ENCODE measurements around the gene RAB3D. TPM values are rescaled to one million over a fixed set of nuclear protein-coding genes. Genes with fewer than 3 reads are reported as not detected.
A peak's percentile ranks its signal among the peaks of the same experiment; 100 is the strongest.
"Not testable (repeated sequence)": the region's sequence is repeated elsewhere in the genome, so short reads cannot be mapped to it uniquely, and the experiment has no call there.

RAB3D gene
- polyA plus RNA-seq, 1 experiment = 15.6 TPM

DNA sequence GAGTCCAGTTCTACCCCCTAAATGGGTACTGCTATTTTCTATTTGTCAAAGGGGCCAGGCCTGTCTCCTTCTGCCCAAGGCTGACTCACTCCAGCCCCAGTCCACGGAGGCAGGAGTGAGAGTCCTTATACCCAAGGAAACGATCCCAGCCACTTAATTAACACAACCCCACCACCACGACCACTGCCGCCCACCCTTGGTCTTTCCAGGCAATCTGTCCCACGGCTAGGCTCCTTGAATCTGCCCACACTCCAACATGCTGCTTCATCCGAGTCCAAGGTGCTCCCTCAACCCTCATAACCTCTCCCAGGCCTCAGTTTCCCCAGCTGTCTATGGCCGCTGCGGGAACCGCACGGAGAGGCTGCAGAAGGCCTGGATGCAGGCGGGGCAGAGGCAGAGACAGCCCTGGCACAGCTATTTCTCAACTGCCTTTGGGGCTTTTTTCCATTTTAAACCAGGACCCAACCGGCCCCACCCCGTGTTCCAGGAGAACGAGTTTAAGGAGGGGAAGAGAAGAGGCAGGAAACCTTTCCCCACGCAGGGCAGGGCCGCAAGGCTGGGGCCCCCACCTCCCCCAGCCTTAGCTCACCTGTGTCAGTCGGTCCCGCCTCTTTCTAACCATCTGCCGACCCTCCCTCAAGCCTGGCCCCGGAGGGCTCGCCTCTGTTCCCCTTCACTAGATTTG lies 746 bp downstream of the RAB3D start:
- H3K27ac ChIP-seq (ENCODE audit: low read depth, low read length) = no peak overlapping the region
- ChIA-PET POLR2A (interaction anchor here (1.0 to 1.6 kb wide), 2 partner anchors 15 to 36 kb away, joined by 4 read pairs; partner anchors contain the start of gene SWSAP1), CTCF (interaction anchor here (1.5 kb wide), 1 partner anchor 43 kb away, joined by 6 read pairs; no protein-coding TSS in a partner anchor)
- DNase-seq (ENCODE audit: low read depth, low spot score) = no peak
- H3K9me3 ChIP-seq (ENCODE audit: control insufficient read depth, insufficient read depth, low read length) = no peaks in the 10 kb centered on the region; the same call in 1 of the 2 replicates
- TF ChIP-seq, protein P1, sequence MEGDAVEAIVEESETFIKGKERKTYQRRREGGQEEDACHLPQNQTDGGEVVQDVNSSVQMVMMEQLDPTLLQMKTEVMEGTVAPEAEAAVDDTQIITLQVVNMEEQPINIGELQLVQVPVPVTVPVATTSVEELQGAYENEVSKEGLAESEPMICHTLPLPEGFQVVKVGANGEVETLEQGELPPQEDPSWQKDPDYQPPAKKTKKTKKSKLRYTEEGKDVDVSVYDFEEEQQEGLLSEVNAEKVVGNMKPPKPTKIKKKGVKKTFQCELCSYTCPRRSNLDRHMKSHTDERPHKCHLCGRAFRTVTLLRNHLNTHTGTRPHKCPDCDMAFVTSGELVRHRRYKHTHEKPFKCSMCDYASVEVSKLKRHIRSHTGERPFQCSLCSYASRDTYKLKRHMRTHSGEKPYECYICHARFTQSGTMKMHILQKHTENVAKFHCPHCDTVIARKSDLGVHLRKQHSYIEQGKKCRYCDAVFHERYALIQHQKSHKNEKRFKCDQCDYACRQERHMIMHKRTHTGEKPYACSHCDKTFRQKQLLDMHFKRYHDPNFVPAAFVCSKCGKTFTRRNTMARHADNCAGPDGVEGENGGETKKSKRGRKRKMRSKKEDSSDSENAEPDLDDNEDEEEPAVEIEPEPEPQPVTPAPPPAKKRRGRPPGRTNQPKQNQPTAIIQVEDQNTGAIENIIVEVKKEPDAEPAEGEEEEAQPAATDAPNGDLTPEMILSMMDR (IDR thresholded peaks at IDR 0.05; ENCODE audit: low read depth, low read length) = no peak
- no peaks in the 10 kb centered on the region for H3K27me3 ChIP-seq (ENCODE audit: control insufficient read depth, insufficient read depth, low read length)
- peak overlapping the region; percentile 73 for H3K4me3 ChIP-seq (ENCODE audit: low read depth, low read length)

DNA sequence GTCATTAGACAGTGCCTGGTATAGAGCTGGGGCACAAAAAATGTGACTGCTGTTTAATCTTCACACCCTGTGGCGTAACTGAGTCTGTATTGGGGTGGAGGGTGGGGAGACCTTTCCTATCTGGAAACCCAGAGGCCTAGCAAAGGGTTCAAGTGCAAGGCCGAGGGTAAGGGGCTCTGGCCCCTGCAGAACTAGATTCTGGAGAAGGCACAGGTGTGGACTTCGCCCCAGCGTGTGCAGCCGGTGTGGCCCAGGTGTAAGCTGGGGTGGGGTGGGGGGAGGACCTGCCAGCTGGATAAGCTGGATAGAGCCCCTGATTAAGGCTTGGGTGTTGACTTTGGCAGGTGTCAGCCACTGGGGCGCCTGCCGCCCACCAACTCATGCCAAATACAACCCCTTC lies 1.3 kb downstream of the RAB3D start:
- POLR2A ChIA-PET = interaction anchor here (0.7 kb wide), 1 partner anchor 14 kb away, joined by 4 read pairs; no protein-coding TSS in a partner anchor
- Histone ChIP-seq H3K27me3 (ENCODE audit: control insufficient read depth, insufficient read depth, low read length) (no peaks in the 10 kb centered on the region), H3K27ac (ENCODE audit: low read depth, low read length) (no peak overlapping the region), H3K4me3 (ENCODE audit: low read depth, low read length) (no peak overlapping the region), H3K9me3 (ENCODE audit: control insufficient read depth, insufficient read depth, low read length) (no peaks in the 10 kb centered on the region; the same call in 1 of the 2 replicates)
- CTCF ChIA-PET = interaction anchor here (1.5 kb wide), 1 partner anchor 43 kb away, joined by 6 read pairs; no protein-coding TSS in a partner anchor
- TF ChIP-seq, protein P1 (IDR thresholded peaks at IDR 0.05; ENCODE audit: low read depth, low read length) = no peak
- no peak for DNase-seq (ENCODE audit: low read depth, low spot score)

DNA sequence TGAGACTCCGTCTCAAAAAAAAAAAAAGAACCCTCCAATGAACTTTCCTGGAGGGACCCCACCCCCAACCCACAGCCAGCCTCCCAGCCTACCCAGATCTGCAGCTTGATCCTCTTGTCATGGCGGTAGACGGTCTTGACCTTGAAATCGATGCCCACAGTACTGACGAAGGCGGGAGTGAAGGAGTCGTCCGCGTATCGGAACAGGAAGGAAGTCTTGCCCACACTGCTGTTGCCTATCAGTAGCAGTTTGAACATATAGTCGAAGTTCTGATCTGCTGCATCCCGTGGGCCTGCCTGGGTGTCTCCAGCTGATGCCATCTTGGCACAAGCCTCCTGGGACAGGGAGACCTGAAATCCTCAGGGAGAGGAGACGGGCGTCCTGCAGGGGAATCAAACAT lies 2.4 kb downstream of the RAB3D start:
- Histone ChIP-seq H3K27ac (ENCODE audit: low read depth, low read length) (no peak overlapping the region), H3K4me3 (ENCODE audit: low read depth, low read length) (no peak overlapping the region), H3K9me3 (ENCODE audit: control insufficient read depth, insufficient read depth, low read length) (no peaks in the 10 kb centered on the region; the same call in 1 of the 2 replicates), H3K27me3 (ENCODE audit: control insufficient read depth, insufficient read depth, low read length) (no peaks in the 10 kb centered on the region)
- POLR2A ChIA-PET = no interaction called here
- DNase-seq (ENCODE audit: low read depth, low spot score) = no peak
- CTCF ChIA-PET = no interaction called here
- TF ChIP-seq, protein P1 (IDR thresholded peaks at IDR 0.05; ENCODE audit: low read depth, low read length) = no peak

DNA sequence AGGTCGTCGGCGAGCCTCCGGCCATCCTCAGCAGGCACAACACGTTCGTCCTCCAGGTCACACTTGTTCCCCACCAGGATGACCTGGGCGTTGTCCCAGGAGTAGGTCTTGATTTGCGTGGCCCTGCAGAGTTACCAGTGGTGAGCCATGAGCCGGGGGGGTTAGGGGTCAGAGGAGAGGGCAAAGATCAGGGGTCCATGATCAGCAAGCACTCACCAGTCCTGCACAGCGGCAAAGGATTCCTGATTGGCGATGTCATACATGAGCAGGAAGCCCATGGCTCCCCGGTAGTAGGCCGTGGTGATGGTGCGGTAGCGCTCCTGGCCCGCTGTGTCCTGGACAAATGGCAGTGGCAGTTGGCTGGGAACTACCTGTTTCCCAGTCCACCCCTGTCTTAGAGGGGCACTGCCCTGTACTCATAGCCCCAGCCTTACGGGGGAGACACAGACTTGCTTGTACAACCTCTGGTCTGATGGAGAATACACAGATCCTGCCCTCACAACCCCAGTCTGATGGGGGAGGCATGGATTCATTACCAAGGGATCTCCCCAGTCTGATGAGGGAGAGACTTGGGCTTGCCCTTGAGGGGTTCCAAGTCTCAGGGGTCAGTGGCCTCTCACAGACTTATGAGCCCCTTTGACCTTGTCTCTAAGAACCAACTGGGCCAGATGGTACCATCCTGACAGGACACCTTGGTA lies 3.9 kb downstream of the RAB3D start:
- DNase-seq (ENCODE audit: low read depth, low spot score) = no peak
- POLR2A ChIA-PET = no interaction called here
- H3K27me3 ChIP-seq (ENCODE audit: control insufficient read depth, insufficient read depth, low read length) = no peaks in the 10 kb centered on the region
- TF ChIP-seq, protein P1 (IDR thresholded peaks at IDR 0.05; ENCODE audit: low read depth, low read length) = no peak
- no peak overlapping the region for H3K4me3 ChIP-seq (ENCODE audit: low read depth, low read length)
- H3K9me3 ChIP-seq (ENCODE audit: control insufficient read depth, insufficient read depth, low read length) = no peaks in the 10 kb centered on the region; the same call in 1 of the 2 replicates
- CTCF ChIA-PET = no interaction called here
- no peak overlapping the region for H3K27ac ChIP-seq (ENCODE audit: low read depth, low read length)

DNA sequence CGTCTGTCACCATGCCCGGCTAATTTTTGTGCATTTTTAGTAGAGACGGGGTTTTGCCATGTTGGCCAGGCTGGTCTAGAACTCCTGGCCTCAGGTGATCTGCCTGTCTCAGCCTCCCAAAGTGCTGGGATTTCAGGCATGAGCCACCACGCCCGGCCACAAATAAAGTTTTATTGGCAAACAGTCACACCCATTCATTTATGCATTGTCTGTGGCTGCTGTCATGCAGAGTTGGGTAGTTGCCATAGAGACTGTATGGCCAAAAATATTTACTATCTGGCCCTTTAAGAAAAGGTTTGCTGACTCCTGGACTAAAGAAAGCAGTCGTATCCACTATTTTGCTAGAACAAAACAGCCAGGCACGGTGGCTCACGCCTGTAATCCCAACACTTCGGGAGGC lies 5.6 kb downstream of the RAB3D start:
- H3K27me3 ChIP-seq (ENCODE audit: control insufficient read depth, insufficient read depth, low read length); POLR2A ChIA-PET; H3K4me3 ChIP-seq (ENCODE audit: low read depth, low read length); DNase-seq (ENCODE audit: low read depth, low spot score); H3K9me3 ChIP-seq (ENCODE audit: control insufficient read depth, insufficient read depth, low read length); H3K27ac ChIP-seq (ENCODE audit: low read depth, low read length): not testable (repeated sequence)
- CTCF ChIA-PET = interaction anchor here (1.5 kb wide), 1 partner anchor 40 kb away, joined by 3 read pairs; no protein-coding TSS in a partner anchor

Data from AG04450 (cell line).